ENCODE data around the gene KMT2B.

The KMT2B gene

GRCh38 chr19:35731353-35731752 is 13.6 kb downstream of the KMT2B start:
- peaks cover 69% of the 10 kb centered on the region for H3K36me3 ChIP-seq (ENCODE audit: control insufficient read depth, insufficient read depth, low read length)

GRCh38 chr19:35731779-35732405 is 14.1 kb downstream of the KMT2B start:
- no peak for DNase-seq (ENCODE audit: extremely low read depth, insufficient read length)
- no peaks in the 10 kb centered on the region for H3K27me3 ChIP-seq (replicated peaks; ENCODE audit: control insufficient read depth, insufficient read depth, low read length)
- peaks cover 70% of the 10 kb centered on the region for H3K36me3 ChIP-seq (ENCODE audit: control insufficient read depth, insufficient read depth, low read length)
- TF ChIP-seq CTCF (IDR thresholded peaks at IDR 0.05; ENCODE audit: insufficient read depth, low read length, poor library complexity, severe bottlenecking) = no peak
- H3K4me3 ChIP-seq (replicated peaks; ENCODE audit: low read depth, low read length) = no peak overlapping the region

More at GRCh38 chr19:35731353-35731752, 13.6 kb downstream of the KMT2B start:
- DNase-seq (ENCODE audit: extremely low read depth, insufficient read length) = no peak
- H3K4me3 ChIP-seq (replicated peaks; ENCODE audit: low read depth, low read length) = no peak overlapping the region
- TF ChIP-seq CTCF (IDR thresholded peaks at IDR 0.05; ENCODE audit: insufficient read depth, low read length, poor library complexity, severe bottlenecking) = no peak
- no peaks in the 10 kb centered on the region for H3K27me3 ChIP-seq (replicated peaks; ENCODE audit: control insufficient read depth, insufficient read depth, low read length)

- no peak for DNase-seq (ENCODE audit: extremely low read depth, insufficient read length)
- no peak for TF ChIP-seq CTCF (IDR thresholded peaks at IDR 0.05; ENCODE audit: insufficient read depth, low read length, poor library complexity, severe bottlenecking)
- H3K27me3 ChIP-seq (replicated peaks; ENCODE audit: control insufficient read depth, insufficient read depth, low read length) = no peaks in the 10 kb centered on the region
- peaks cover 66% of the 10 kb centered on the region for H3K36me3 ChIP-seq (ENCODE audit: control insufficient read depth, insufficient read depth, low read length)
- no peak overlapping the region for H3K4me3 ChIP-seq (replicated peaks; ENCODE audit: low read depth, low read length)
Observed at GRCh38 chr19:35732540-35733179, 14.9 kb downstream of the KMT2B start.

GRCh38 chr19:35733180-35734125 is 15.7 kb downstream of the KMT2B start:
- no peak for DNase-seq (ENCODE audit: extremely low read depth, insufficient read length)
- Histone ChIP-seq H3K36me3 (ENCODE audit: control insufficient read depth, insufficient read depth, low read length) (peaks cover 67% of the 10 kb centered on the region), H3K4me3 (replicated peaks; ENCODE audit: low read depth, low read length) (no peak overlapping the region), H3K27me3 (replicated peaks; ENCODE audit: control insufficient read depth, insufficient read depth, low read length) (no peaks in the 10 kb centered on the region)
- TF ChIP-seq CTCF (IDR thresholded peaks at IDR 0.05; ENCODE audit: insufficient read depth, low read length, poor library complexity, severe bottlenecking) = no peak

GRCh38 chr19:35734273-35734672 is 16.5 kb downstream of the KMT2B start:
- Histone ChIP-seq H3K27me3 (replicated peaks; ENCODE audit: control insufficient read depth, insufficient read depth, low read length) (no peaks in the 10 kb centered on the region), H3K36me3 (ENCODE audit: control insufficient read depth, insufficient read depth, low read length) (peaks cover 60% of the 10 kb centered on the region), H3K4me3 (replicated peaks; ENCODE audit: low read depth, low read length) (no peak overlapping the region)
- DNase-seq (ENCODE audit: extremely low read depth, insufficient read length) = no peak
- TF ChIP-seq CTCF (IDR thresholded peaks at IDR 0.05; ENCODE audit: insufficient read depth, low read length, poor library complexity, severe bottlenecking) = no peak
